Stomach (tissue), 4 donors: Measurements from ENCODE around the gene TRAF6.

Experiments used
- EP300 ChIP-seq: sonication (generic); formaldehyde crosslinking; IDR thresholded peaks from one replicate; pipeline ENCODE4 v1.6.1; 2017; ENCODE audit warnings: antibody characterized with exemption
- POLR2A ChIP-seq, 4 donors: fragments of 450-650 bp; IDR thresholded peaks; one replicate each; pipeline ENCODE4 v1.6.1; 2016; ENCODE audit warnings: antibody characterized with exemption in 4 of 4, control low read depth in 2 of 4, mild to moderate bottlenecking in 1 of 4, moderate library complexity in 1 of 4
- POLR2AphosphoS5 ChIP-seq, 3 donors: sonication (generic); formaldehyde crosslinking; IDR thresholded peaks; one replicate each; pipeline ENCODE4 v1.6.1; 2016; ENCODE audit warnings: antibody characterized with exemption in 3 of 3
- TF ChIP-seq, protein P1 (sequence below), 7 experiments: fragments of 450-650 bp in 4 of 7; fragments of 200-600 bp in 3 of 7; sonication (generic) in 3 of 7; IDR thresholded peaks; one replicate each; pipeline ENCODE4 v1.5.1; 2016 to 2019; ENCODE audit warnings: antibody characterized with exemption in 7 of 7, control low read depth in 2 of 7, mild to moderate bottlenecking in 1 of 7

DNA sequence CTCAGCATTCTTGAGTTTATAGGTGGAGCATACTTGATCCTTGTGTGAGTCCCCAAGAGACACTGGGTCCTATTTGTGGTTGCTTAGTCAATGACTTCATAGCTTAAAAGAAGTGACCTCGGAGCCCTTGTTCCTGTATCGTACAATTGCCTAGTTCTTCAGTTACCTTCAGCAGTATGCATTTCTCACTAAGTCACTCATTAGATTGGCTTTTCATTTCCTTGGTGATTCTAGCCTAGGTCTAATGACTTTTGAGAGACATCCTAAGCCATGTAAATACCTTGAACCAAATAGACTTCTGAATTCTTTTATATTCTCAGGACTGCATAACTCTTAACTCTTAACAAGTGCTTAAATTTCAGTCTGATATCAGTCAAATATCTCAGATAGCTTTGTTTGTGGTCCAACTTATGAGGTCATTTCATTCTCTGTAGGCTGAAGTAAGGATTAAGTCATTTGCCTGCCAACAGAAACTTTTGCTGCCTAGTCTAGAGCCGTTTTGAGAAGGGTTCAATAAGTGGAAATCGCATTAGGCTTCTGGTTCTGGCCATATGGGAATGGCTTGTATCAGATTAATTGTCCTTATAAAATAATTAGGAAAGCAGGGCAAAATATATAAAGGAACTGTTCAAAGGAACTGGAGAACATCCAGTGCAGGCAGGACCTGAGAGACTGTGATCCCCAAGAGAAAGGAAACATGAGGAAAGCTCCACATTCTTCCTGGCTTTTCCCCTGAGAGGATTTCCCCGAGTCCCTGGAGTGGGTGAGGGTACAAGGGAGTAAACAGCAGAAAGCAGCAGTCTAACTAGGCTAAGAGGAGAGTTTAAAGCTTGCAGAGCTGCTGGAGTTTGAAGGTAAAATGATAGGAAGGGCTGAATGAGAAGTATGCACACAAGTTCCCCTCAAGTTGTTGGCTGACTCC is 39.9 kb downstream of the TRAF6 start:
- TF ChIP-seq EP300 (no peak), POLR2AphosphoS5 (IDR thresholded peaks at IDR 0.05) (no peak), POLR2A (IDR thresholded peaks at IDR 0.05) (no peak)
- TF ChIP-seq, protein P1, sequence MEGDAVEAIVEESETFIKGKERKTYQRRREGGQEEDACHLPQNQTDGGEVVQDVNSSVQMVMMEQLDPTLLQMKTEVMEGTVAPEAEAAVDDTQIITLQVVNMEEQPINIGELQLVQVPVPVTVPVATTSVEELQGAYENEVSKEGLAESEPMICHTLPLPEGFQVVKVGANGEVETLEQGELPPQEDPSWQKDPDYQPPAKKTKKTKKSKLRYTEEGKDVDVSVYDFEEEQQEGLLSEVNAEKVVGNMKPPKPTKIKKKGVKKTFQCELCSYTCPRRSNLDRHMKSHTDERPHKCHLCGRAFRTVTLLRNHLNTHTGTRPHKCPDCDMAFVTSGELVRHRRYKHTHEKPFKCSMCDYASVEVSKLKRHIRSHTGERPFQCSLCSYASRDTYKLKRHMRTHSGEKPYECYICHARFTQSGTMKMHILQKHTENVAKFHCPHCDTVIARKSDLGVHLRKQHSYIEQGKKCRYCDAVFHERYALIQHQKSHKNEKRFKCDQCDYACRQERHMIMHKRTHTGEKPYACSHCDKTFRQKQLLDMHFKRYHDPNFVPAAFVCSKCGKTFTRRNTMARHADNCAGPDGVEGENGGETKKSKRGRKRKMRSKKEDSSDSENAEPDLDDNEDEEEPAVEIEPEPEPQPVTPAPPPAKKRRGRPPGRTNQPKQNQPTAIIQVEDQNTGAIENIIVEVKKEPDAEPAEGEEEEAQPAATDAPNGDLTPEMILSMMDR (IDR thresholded peaks at IDR 0.05): no peak
